ENCODE measurements around the gene NDNF.

NDNF gene

GRCh38 chr4:121014544-121014943 lies 57.8 kb downstream of the NDNF start:
- no peak for DNase-seq

GRCh38 chr4:121011780-121012340 lies 60.5 kb downstream of the NDNF start:
- no peak for DNase-seq

- DNase-seq: no peak
Observed at GRCh38 chr4:121011138-121011537, 61.2 kb downstream of the NDNF start.

- DNase-seq: no peak
Observed at GRCh38 chr4:121009578-121010478, 62.5 kb downstream of the NDNF start.

GRCh38 chr4:121007660-121008059 lies 64.7 kb downstream of the NDNF start:
- DNase-seq: no peak

GRCh38 chr4:121003863-121004262 lies 68.5 kb downstream of the NDNF start:
- DNase-seq: no peak

GRCh38 chr4:120995266-120996010 lies 76.9 kb downstream of the NDNF start:
- no peak for DNase-seq

GRCh38 chr4:120994521-120994920 lies 77.8 kb downstream of the NDNF start:
- no peak for DNase-seq

GRCh38 chr4:120991885-120992284 lies 80.5 kb downstream of the NDNF start:
- no peak for DNase-seq

- DNase-seq: no peak
Observed at GRCh38 chr4:120990246-120990645, 82.1 kb downstream of the NDNF start.
